ENCODE data around the gene DHX8. TPM values are rescaled to one million over a fixed set of nuclear protein-coding genes. Genes with fewer than 3 reads are reported as not detected.

The DHX8 gene
- total RNA-seq, 2 experiments from 2014 or later: 37.0 to 48.3 TPM

DNA sequence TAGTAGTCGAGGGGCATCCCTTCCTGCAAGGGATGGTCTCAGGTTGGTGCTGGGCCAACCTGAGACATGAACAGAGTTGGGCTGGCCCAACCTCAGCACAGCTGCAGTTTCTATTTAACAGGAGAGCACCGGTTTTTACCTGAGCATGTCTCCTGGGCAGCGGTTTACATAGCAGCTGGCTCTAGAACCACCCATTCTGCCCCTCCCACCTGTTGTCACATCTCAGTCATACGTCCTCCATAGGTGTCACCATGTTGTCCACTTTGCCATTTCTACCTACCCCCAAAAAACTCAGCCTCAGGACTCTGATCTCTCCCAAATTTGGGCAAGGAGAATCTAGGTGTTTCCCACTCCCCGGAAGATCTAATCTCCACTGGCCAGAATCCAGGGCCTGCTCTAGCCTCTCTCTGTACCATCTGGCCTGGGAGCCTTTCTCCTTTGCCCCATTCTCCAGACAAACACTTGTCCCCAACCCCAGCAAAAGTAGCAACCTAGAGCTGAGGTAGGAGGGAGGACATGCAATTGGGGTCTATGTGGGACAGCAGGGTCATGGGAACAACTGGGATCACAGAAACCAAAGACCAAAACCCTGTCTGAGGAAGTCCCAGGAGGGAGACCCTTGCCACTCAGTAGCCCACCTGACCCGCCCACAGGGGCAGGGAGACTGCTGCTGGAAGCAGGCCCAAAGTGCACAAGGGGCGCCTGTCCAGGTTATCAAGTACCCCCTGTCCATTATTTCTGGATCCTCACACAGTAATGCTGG, 43.3 kb downstream of the DHX8 start:
- H2AFZ ChIP-seq (ENCODE audit: low read length): no peak overlapping the region
- TF ChIP-seq EZH2phosphoT487 (IDR thresholded peaks at IDR 0.05; ENCODE audit: borderline replicate concordance, low read depth, low read length): no peak
- TF ChIP-seq, protein P1, sequence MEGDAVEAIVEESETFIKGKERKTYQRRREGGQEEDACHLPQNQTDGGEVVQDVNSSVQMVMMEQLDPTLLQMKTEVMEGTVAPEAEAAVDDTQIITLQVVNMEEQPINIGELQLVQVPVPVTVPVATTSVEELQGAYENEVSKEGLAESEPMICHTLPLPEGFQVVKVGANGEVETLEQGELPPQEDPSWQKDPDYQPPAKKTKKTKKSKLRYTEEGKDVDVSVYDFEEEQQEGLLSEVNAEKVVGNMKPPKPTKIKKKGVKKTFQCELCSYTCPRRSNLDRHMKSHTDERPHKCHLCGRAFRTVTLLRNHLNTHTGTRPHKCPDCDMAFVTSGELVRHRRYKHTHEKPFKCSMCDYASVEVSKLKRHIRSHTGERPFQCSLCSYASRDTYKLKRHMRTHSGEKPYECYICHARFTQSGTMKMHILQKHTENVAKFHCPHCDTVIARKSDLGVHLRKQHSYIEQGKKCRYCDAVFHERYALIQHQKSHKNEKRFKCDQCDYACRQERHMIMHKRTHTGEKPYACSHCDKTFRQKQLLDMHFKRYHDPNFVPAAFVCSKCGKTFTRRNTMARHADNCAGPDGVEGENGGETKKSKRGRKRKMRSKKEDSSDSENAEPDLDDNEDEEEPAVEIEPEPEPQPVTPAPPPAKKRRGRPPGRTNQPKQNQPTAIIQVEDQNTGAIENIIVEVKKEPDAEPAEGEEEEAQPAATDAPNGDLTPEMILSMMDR (conservative IDR thresholded peaks at IDR 0.05; ENCODE audit: low read length): no peak
- DNase-seq (ENCODE audit: low spot score): no peak
- no peaks in the 10 kb centered on the region for H3K9me3 ChIP-seq (ENCODE audit: low read length)
- CTCF ChIA-PET (ENCODE audit: unreplicated experiment): no interaction called here
- H4K20me1 ChIP-seq (ENCODE audit: insufficient read depth, low read length): no peaks in the 10 kb centered on the region
- no peak overlapping the region for H3K27ac ChIP-seq (ENCODE audit: low read depth, low read length, poor library complexity, severe bottlenecking)
- H3K36me3 ChIP-seq (ENCODE audit: insufficient read depth, low read length): peaks cover 39% of the 10 kb centered on the region
- H3K79me2 ChIP-seq (ENCODE audit: insufficient read depth, low read depth, low read length): no peaks in the 10 kb centered on the region
- intact Hi-C loops (cut with micrococcal nuclease; ENCODE audit: unreplicated experiment): no loop called here
- POLR2A ChIA-PET: no interaction called here
- BruUV-seq (replicated peaks): no TSS peak
- H3K4me1 ChIP-seq (ENCODE audit: insufficient read depth, low read length, poor library complexity, severe bottlenecking): no peaks in the 10 kb centered on the region
- H3K4me2 ChIP-seq (ENCODE audit: low read length): no peak overlapping the region
- H3K9me2 ChIP-seq (ENCODE audit: insufficient read depth, low read length): no peaks in the 10 kb centered on the region
- H3K4me3 ChIP-seq (ENCODE audit: low read depth, low read length, poor library complexity, severe bottlenecking): no peak overlapping the region

DNA sequence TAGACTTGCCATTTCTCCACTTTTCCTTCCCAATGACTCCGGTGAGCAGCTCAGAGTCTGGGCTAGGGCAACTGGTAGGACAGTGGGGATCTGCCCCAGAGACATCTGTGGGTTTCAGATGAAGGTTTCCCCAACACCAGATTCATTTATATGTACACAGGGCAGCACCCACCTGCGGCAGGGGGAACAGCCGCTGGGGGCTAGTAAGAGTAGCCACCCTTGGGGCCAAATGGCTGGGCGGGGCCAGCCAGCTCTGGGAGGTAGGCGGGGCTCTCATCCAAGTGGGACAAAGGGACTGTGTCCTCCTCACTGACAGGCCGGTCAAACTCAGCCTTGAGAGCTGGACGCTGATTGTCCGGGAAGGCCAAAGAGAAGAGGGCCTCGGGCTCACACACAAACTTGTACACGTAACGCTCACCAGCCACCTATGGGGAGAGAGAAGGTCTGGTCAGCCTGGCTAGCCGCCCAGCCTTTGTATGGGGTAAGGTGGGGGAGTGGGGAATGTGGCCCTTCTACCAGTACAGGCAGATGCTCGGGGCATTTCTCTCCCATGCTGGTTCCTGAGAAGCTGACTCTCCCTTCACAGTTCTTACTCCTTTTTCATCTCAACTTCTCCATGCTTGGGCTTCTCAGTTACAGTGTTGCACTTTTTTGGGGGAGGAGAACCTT, 44.7 kb downstream of the DHX8 start:
- Histone ChIP-seq H3K79me2 (ENCODE audit: insufficient read depth, low read depth, low read length) (no peaks in the 10 kb centered on the region), H3K9me2 (ENCODE audit: insufficient read depth, low read length) (no peaks in the 10 kb centered on the region), H3K27ac (ENCODE audit: low read depth, low read length, poor library complexity, severe bottlenecking) (no peak overlapping the region), H3K4me2 (ENCODE audit: low read length) (no peak overlapping the region), H4K20me1 (ENCODE audit: insufficient read depth, low read length) (no peaks in the 10 kb centered on the region), H3K4me3 (ENCODE audit: low read depth, low read length, poor library complexity, severe bottlenecking) (no peak overlapping the region), H3K9me3 (ENCODE audit: low read length) (no peaks in the 10 kb centered on the region), H3K4me1 (ENCODE audit: insufficient read depth, low read length, poor library complexity, severe bottlenecking) (no peaks in the 10 kb centered on the region), H2AFZ (ENCODE audit: low read length) (no peak overlapping the region), H3K36me3 (ENCODE audit: insufficient read depth, low read length) (peaks cover 29% of the 10 kb centered on the region; the same call in 1 of the 2 replicates)
- CTCF ChIA-PET (ENCODE audit: unreplicated experiment): no interaction called here
- no TSS peak for BruUV-seq (replicated peaks)
- TF ChIP-seq, protein P1 (conservative IDR thresholded peaks at IDR 0.05; ENCODE audit: low read length): no peak
- TF ChIP-seq EZH2phosphoT487 (IDR thresholded peaks at IDR 0.05; ENCODE audit: borderline replicate concordance, low read depth, low read length): no peak
- intact Hi-C loops (cut with micrococcal nuclease; ENCODE audit: unreplicated experiment): no loop called here
- no peak for DNase-seq (ENCODE audit: low spot score)
- POLR2A ChIA-PET: no interaction called here

Measured in OCI-LY7 (cell line).